T-helper 1 cell treated with Interleukin-12 subunit alpha and Interleukin-12 subunit beta and Interleukin-4 antibody, amounts not matched to agents 30 μg/mL and 1 μg/mL, for 36 hours (primary cell): ENCODE measurements around the gene EPS15.
"Not testable (repeated sequence)": the region's sequence is repeated elsewhere in the genome, so short reads cannot be mapped to it uniquely, and the experiment has no call there.

ENCODE experiments used
- H3K27ac Mint-ChIP-seq: one replicate; pipeline ENCODE4 v1.8.0; 2021; ENCODE audit warnings: mild to moderate bottlenecking, mixed read lengths
- H3K27me3 Mint-ChIP-seq: one replicate; pipeline ENCODE4 v1.8.0; 2021; ENCODE audit warnings: low read depth, mixed read lengths
- H3K36me3 Mint-ChIP-seq: one replicate; pipeline ENCODE4 v1.8.0; 2021; ENCODE audit warnings: low read depth, mixed read lengths
- H3K4me1 Mint-ChIP-seq: one replicate; pipeline ENCODE4 v1.8.0; 2021; ENCODE audit warnings: low read depth, mixed read lengths
- H3K4me3 Mint-ChIP-seq: one replicate; pipeline ENCODE4 v1.8.0; 2021; ENCODE audit warnings: mild to moderate bottlenecking, moderate library complexity, mixed read lengths
- H3K9me3 Mint-ChIP-seq: one replicate; pipeline ENCODE4 v1.8.0; 2021; ENCODE audit warnings: mixed read lengths

The EPS15 gene

GRCh38 chr1:51329443-51330325 lies 189.4 kb downstream of the EPS15 start:
- Mint-ChIP-seq H3K27ac (no peak overlapping the region), H3K27me3 (peaks cover 34% of the 10 kb centered on the region), H3K9me3 (no peaks in the 10 kb centered on the region), H3K4me1 (peaks cover 7% of the 10 kb centered on the region), H3K36me3 (no peaks in the 10 kb centered on the region), H3K4me3 (peak overlapping the region; percentile 21)

DNA sequence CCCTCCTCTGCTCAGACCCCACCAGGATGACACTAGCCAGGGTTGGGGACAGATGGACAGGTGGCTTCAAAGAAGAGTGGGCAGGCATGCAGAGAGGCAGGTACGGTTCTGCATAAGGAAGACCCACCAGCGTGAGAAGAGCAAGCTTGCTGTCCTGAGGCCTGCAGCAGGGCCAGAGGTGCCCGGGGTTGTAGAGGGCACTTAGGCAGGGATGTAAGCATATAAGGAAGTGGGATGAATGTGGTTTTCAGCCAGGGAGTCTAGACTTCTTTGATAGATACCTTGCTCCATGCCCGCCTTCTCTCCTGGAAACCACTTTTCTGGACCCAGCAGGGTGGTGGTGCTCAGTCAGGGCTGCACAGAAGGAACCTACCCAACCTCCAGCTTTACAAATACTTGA lies 190.1 kb downstream of the EPS15 start:
- Mint-ChIP-seq H3K4me1 (peaks cover 7% of the 10 kb centered on the region), H3K9me3 (no peaks in the 10 kb centered on the region), H3K27me3 (peaks cover 34% of the 10 kb centered on the region), H3K4me3 (no peak overlapping the region), H3K36me3 (no peaks in the 10 kb centered on the region), H3K27ac (no peak overlapping the region)

- Mint-ChIP-seq H3K4me3 (no peak overlapping the region), H3K4me1 (peaks cover 7% of the 10 kb centered on the region), H3K9me3 (no peaks in the 10 kb centered on the region), H3K27me3 (peaks cover 36% of the 10 kb centered on the region), H3K36me3 (no peaks in the 10 kb centered on the region), H3K27ac (no peak overlapping the region)
Measured at GRCh38 chr1:51328279-51328678, 190.8 kb downstream of the EPS15 start.

DNA sequence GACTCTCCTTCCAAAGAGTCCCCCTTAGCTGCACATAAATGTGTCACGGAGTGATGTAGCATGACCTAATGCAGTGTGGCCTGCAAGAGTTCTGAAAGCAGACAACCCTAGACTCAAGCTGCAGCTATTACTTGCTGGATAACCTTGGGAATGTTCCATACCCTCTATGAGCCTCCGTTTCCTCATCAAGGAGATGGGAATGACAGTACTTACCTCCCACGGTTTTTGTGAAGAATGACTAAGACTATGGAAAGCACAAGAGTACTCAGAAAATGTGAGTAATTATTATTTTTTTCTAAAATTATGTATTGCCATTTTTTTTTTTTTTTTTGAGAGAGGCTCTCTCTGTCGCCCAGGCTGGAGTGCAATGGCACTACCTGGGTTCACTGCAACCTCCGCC lies 191.7 kb downstream of the EPS15 start:
- peaks cover 42% of the 10 kb centered on the region for H3K27me3 Mint-ChIP-seq

DNA sequence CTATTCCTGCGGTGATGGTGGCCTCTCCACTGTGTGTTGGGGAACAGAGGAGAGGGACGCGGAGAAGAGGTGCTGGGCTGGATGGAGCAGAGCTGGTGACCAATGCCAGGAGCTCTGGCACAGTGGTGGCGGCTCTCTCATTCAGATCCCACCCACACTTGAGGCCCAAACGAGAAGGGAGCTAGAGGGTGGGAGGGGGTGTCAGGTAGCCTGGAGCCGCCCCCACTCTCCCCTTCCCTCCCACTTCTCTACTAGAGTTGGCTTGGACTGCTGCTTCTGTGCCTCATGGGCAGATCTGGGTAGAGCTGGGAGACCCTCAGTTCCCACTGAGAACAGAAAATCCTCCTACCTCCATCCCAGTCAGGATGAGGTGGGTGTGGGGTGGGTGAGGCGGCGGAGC lies 192.2 kb downstream of the EPS15 start:
- no peaks in the 10 kb centered on the region for H3K36me3 Mint-ChIP-seq

More for the DNA sequence above, 191.7 kb downstream of the EPS15 start:
- Mint-ChIP-seq H3K4me3 (no peak overlapping the region), H3K27ac (no peak overlapping the region), H3K9me3 (no peaks in the 10 kb centered on the region), H3K4me1 (peaks cover 7% of the 10 kb centered on the region), H3K36me3 (no peaks in the 10 kb centered on the region)

GRCh38 chr1:51325878-51326755 lies 192.9 kb downstream of the EPS15 start:
- peaks cover 5% of the 10 kb centered on the region for H3K4me1 Mint-ChIP-seq
- H3K36me3 Mint-ChIP-seq, result no peaks in the 10 kb centered on the region
- peaks cover 33% of the 10 kb centered on the region for H3K27me3 Mint-ChIP-seq
- H3K9me3 Mint-ChIP-seq, result no peaks in the 10 kb centered on the region
- no peak overlapping the region for H3K27ac Mint-ChIP-seq
- H3K4me3 Mint-ChIP-seq, result no peak overlapping the region

More for the DNA sequence above, 192.2 kb downstream of the EPS15 start:
- peaks cover 40% of the 10 kb centered on the region for H3K27me3 Mint-ChIP-seq
- H3K9me3 Mint-ChIP-seq, result no peaks in the 10 kb centered on the region
- no peak overlapping the region for H3K4me3 Mint-ChIP-seq
- H3K4me1 Mint-ChIP-seq, result peaks cover 7% of the 10 kb centered on the region
- no peak overlapping the region for H3K27ac Mint-ChIP-seq

- H3K27me3 Mint-ChIP-seq, result peaks cover 27% of the 10 kb centered on the region
- H3K9me3 Mint-ChIP-seq, result no peaks in the 10 kb centered on the region
- no peaks in the 10 kb centered on the region for H3K36me3 Mint-ChIP-seq
- H3K4me1 Mint-ChIP-seq, result no peaks in the 10 kb centered on the region
- H3K27ac Mint-ChIP-seq, result no peak overlapping the region
- H3K4me3 Mint-ChIP-seq, result no peak overlapping the region
Measured at GRCh38 chr1:51325391-51325790, 193.7 kb downstream of the EPS15 start.

GRCh38 chr1:51325011-51325385 lies 194.1 kb downstream of the EPS15 start:
- H3K4me1 Mint-ChIP-seq, H3K9me3 Mint-ChIP-seq, H3K4me3 Mint-ChIP-seq: not testable (repeated sequence)

GRCh38 chr1:51324251-51325010 lies 194.6 kb downstream of the EPS15 start:
- Mint-ChIP-seq H3K27ac (no peak overlapping the region), H3K27me3 (peaks cover 25% of the 10 kb centered on the region), H3K4me3 (no peak overlapping the region), H3K36me3 (no peaks in the 10 kb centered on the region), H3K4me1 (no peaks in the 10 kb centered on the region), H3K9me3 (no peaks in the 10 kb centered on the region)

More at GRCh38 chr1:51325011-51325385, 194.1 kb downstream of the EPS15 start:
- not testable (repeated sequence) for H3K36me3 Mint-ChIP-seq, H3K27ac Mint-ChIP-seq
- peaks cover 28% of the 10 kb centered on the region for H3K27me3 Mint-ChIP-seq

DNA sequence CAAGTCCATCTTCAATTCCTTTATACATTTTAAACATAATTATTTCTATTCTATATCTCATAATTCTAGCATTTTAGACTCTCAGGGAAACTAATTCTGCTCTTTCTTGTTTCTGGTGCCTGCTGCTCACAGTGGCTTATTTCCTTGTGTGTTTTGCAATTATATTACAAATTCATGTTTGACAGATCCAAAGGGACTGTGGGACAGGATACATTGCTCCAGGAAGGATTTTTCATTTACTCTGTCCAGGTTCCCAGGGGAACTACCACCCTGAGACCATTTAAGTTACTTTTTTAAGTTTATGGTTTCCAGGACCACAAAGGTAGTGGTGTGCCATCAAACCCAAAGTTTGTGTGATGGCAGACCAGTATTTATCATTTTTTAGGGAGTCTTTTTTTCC lies 195.3 kb downstream of the EPS15 start:
- Mint-ChIP-seq H3K36me3 (no peaks in the 10 kb centered on the region), H3K27me3 (peaks cover 18% of the 10 kb centered on the region), H3K4me1 (no peaks in the 10 kb centered on the region)

DNA sequence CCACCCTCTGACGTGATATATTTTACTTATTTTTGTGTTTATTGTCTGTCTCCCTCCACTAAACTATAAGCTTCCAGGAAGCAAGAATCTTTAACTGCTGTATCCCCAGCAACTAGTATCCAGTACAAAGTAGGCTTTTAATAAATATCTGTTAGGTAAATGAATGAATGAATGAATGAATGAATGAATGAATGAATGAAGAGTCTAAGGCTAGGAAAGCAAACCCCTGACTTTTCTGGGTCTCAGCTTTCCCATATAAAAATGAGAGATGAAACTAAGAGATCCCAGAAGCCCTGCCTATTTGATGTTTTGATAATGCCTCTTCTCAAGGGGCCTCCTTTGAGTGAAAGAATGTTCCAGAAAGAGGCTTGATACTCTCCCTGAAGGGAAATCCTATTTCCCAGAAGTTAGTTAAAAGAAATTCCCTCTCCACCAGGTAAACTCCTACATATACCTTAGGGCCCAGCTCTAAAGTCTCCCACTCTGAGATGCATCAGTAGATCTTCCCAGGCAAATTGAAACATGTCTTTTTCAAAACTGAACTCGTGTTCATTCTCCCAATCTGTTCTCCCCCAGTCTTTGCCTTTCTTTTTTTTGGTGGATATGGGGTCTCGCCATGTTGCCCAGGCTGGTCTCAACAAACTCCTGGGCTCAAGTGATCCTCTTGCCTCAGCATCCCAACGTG lies 196.5 kb downstream of the EPS15 start:
- Mint-ChIP-seq H3K4me3 (no peak overlapping the region), H3K27me3 (peaks cover 11% of the 10 kb centered on the region), H3K36me3 (no peaks in the 10 kb centered on the region), H3K9me3 (no peaks in the 10 kb centered on the region), H3K4me1 (no peaks in the 10 kb centered on the region), H3K27ac (no peak overlapping the region)

More for the DNA sequence above, 195.3 kb downstream of the EPS15 start:
- H3K4me3 Mint-ChIP-seq, result no peak overlapping the region
- no peak overlapping the region for H3K27ac Mint-ChIP-seq
- no peaks in the 10 kb centered on the region for H3K9me3 Mint-ChIP-seq

DNA sequence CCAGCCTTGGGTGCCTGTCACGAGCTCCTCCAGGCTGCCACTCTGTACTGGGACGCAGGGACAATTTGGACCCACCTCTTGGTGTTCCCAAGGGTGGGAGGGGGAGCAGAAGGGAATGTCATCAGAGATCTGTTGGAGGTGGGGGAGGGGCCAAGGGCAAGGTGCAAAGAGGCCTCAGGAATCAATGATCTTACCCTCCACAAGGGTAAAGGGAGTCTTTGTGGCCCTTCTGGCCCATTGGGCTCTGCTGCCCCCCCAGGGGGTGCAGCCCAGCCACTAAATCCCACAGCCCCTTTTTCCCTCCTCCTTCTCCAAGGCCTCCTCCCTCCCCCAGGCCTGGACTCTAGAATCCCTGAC lies 197.2 kb downstream of the EPS15 start:
- no peaks in the 10 kb centered on the region for H3K9me3 Mint-ChIP-seq
- H3K36me3 Mint-ChIP-seq, result no peaks in the 10 kb centered on the region
- H3K27me3 Mint-ChIP-seq, result peaks cover 11% of the 10 kb centered on the region
- H3K4me3 Mint-ChIP-seq, result no peak overlapping the region
- H3K4me1 Mint-ChIP-seq, result no peaks in the 10 kb centered on the region
- H3K27ac Mint-ChIP-seq, result no peak overlapping the region

DNA sequence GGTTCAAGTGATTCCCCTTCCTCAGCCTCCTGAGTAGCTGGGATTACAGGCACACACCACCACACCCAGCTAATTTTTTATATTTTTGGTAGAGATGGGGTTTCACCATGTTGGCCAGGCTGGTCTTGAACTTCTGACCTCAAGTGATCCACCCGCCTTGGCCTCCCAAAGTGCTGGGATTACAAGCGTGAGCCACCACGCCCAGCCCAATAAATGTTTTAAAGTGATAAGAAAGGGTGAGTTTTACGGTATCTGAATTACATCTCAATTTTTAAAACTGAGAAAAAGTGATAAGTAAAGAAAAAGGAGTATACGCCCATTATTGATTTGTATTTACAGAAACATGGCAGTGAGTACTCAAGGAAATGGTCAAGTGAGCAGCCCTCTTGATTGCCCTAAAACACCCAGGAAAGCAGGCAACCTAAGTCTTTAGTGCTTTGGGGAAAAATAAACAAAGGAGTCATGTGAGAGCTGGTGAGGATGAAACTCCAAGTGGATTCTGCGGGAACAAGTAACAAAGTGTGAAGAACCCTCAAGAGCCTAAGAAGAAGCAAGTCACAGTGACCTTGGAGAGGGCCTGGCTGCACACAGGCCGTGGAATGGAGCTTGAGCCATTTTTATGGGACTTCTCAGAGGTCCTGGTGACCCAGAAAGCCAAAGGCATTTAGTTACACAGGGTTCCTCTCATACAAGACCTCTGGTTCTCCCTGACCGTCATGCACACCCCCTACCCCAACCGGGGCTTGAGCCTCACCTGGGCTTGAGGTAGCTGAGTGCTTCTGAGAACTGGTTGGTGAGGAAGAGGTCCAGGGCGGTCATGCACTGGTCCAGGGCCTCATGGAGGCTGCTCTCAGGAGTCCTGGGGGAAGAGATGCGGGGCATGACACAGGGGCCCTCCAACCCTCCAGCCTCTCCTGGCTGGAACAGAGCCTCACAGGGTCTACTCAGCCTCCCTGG lies 197.8 kb downstream of the EPS15 start:
- H3K27ac Mint-ChIP-seq, result no peak overlapping the region
- H3K9me3 Mint-ChIP-seq, result no peaks in the 10 kb centered on the region
- H3K4me3 Mint-ChIP-seq, result no peak overlapping the region
- H3K4me1 Mint-ChIP-seq, result peaks cover 1% of the 10 kb centered on the region
- H3K36me3 Mint-ChIP-seq, result no peaks in the 10 kb centered on the region
- peaks cover 11% of the 10 kb centered on the region for H3K27me3 Mint-ChIP-seq
